ENCODE results near the gene IL1RN. TPM values are rescaled to one million over a fixed set of nuclear protein-coding genes. Genes with fewer than 3 reads are reported as not detected.
A peak's percentile ranks its signal among the peaks of the same experiment; 100 is the strongest.

Gene IL1RN
- total RNA-seq, 1 donor from 2014 or later, result not detected

- no peak overlapping the region for H3K4me3 ChIP-seq
- H3K9ac ChIP-seq, result no peak overlapping the region
- peaks cover 4% of the 10 kb centered on the region for H3K9me3 Mint-ChIP-seq
- H3K4me3 Mint-ChIP-seq, result no peak overlapping the region
- no peak overlapping the region for H3K27ac ChIP-seq
- TF ChIP-seq CTCF (IDR thresholded peaks at IDR 0.05) (no peak), EZH2 (IDR thresholded peaks at IDR 0.05) (no peak), EZH2phosphoT487 (IDR thresholded peaks at IDR 0.05) (no peak)
- peaks cover 5% of the 10 kb centered on the region for H3K4me1 ChIP-seq
- no peaks in the 10 kb centered on the region for H3K79me2 ChIP-seq (ENCODE audit: low read depth)
- no peaks in the 10 kb centered on the region for H3K27me3 ChIP-seq
- peak overlapping the region; percentile 13 for H2AFZ ChIP-seq (replicated peaks)
- DNase-seq (ENCODE audit: low spot score), result no peak
- H3K27me3 Mint-ChIP-seq (ENCODE audit: insufficient read depth, low read depth), result peaks cover 9% of the 10 kb centered on the region
- H3K9me3 ChIP-seq (ENCODE audit: low read depth), result no peaks in the 10 kb centered on the region
- H3K27ac Mint-ChIP-seq, result peak overlapping the region; percentile 72
- no peaks in the 10 kb centered on the region for H4K20me1 ChIP-seq (ENCODE audit: low read depth)
- no peak overlapping the region for H3K4me2 ChIP-seq
- H3K4me1 Mint-ChIP-seq, result peaks cover 30% of the 10 kb centered on the region
- H3F3A ChIP-seq (ENCODE audit: low read depth), result no peaks in the 10 kb centered on the region
- no peaks in the 10 kb centered on the region for H3K36me3 Mint-ChIP-seq
- no peaks in the 10 kb centered on the region for H3K36me3 ChIP-seq
These were observed 47.0 kb downstream of the IL1RN start for GRCh38 chr2:113174376-113174750.

GRCh38 chr2:113175042-113175628, 47.7 kb downstream of the IL1RN start:
- Histone ChIP-seq H3K27ac (no peak overlapping the region), H3K4me3 (no peak overlapping the region), H3K9me3 (ENCODE audit: low read depth) (no peaks in the 10 kb centered on the region), H2AFZ (replicated peaks) (peak overlapping the region; percentile 6), H3F3A (ENCODE audit: low read depth) (no peaks in the 10 kb centered on the region), H4K20me1 (ENCODE audit: low read depth) (no peaks in the 10 kb centered on the region), H3K9ac (no peak overlapping the region), H3K36me3 (no peaks in the 10 kb centered on the region), H3K4me1 (peaks cover 5% of the 10 kb centered on the region), H3K79me2 (ENCODE audit: low read depth) (no peaks in the 10 kb centered on the region), H3K27me3 (no peaks in the 10 kb centered on the region), H3K4me2 (no peak overlapping the region)
- peaks cover 6% of the 10 kb centered on the region for H3K27me3 Mint-ChIP-seq (ENCODE audit: insufficient read depth, low read depth)
- no peak overlapping the region for H3K4me3 Mint-ChIP-seq
- H3K27ac Mint-ChIP-seq, result peak overlapping the region; percentile 50
- DNase-seq (ENCODE audit: low spot score), result no peak
- TF ChIP-seq CTCF (IDR thresholded peaks at IDR 0.05) (no peak), EZH2phosphoT487 (IDR thresholded peaks at IDR 0.05) (no peak), EZH2 (IDR thresholded peaks at IDR 0.05) (no peak)
- H3K9me3 Mint-ChIP-seq, result no peaks in the 10 kb centered on the region
- no peaks in the 10 kb centered on the region for H3K36me3 Mint-ChIP-seq
- H3K4me1 Mint-ChIP-seq, result peaks cover 32% of the 10 kb centered on the region

- Mint-ChIP-seq H3K4me3 (no peak overlapping the region), H3K27ac (no peak overlapping the region), H3K9me3 (no peaks in the 10 kb centered on the region), H3K36me3 (no peaks in the 10 kb centered on the region), H3K27me3 (ENCODE audit: insufficient read depth, low read depth) (peaks cover 9% of the 10 kb centered on the region), H3K4me1 (peaks cover 38% of the 10 kb centered on the region)
- no peak overlapping the region for H3K4me2 ChIP-seq
- no peaks in the 10 kb centered on the region for H3K9me3 ChIP-seq (ENCODE audit: low read depth)
- H3K36me3 ChIP-seq, result no peaks in the 10 kb centered on the region
- no peak overlapping the region for H2AFZ ChIP-seq (replicated peaks)
- H4K20me1 ChIP-seq (ENCODE audit: low read depth), result no peaks in the 10 kb centered on the region
- H3K27me3 ChIP-seq, result no peaks in the 10 kb centered on the region
- no peak overlapping the region for H3K9ac ChIP-seq
- TF ChIP-seq CTCF (IDR thresholded peaks at IDR 0.05), result no peak
- TF ChIP-seq EZH2phosphoT487 (IDR thresholded peaks at IDR 0.05), result no peak
- no peak for TF ChIP-seq EZH2 (IDR thresholded peaks at IDR 0.05)
- H3F3A ChIP-seq (ENCODE audit: low read depth), result no peaks in the 10 kb centered on the region
- no peaks in the 10 kb centered on the region for H3K79me2 ChIP-seq (ENCODE audit: low read depth)
- DNase-seq (ENCODE audit: low spot score), result no peak
- H3K4me3 ChIP-seq, result no peak overlapping the region
- no peak overlapping the region for H3K27ac ChIP-seq
- H3K4me1 ChIP-seq, result peaks cover 5% of the 10 kb centered on the region
These were observed 48.6 kb downstream of the IL1RN start for GRCh38 chr2:113175736-113176695.

Data from neural progenitor cell (in vitro differentiated cells).